ENCODE measurements around the gene TNPO3. TPM values are rescaled to one million over a fixed set of nuclear protein-coding genes. Genes with fewer than 3 reads are reported as not detected.
"Not testable (repeated sequence)": the region's sequence is repeated elsewhere in the genome, so short reads cannot be mapped to it uniquely, and the experiment has no call there.

Gene TNPO3
- total and polyA plus RNA-seq, 8 donors, result 32.5 to 40.5 (median 37.5) TPM

DNA sequence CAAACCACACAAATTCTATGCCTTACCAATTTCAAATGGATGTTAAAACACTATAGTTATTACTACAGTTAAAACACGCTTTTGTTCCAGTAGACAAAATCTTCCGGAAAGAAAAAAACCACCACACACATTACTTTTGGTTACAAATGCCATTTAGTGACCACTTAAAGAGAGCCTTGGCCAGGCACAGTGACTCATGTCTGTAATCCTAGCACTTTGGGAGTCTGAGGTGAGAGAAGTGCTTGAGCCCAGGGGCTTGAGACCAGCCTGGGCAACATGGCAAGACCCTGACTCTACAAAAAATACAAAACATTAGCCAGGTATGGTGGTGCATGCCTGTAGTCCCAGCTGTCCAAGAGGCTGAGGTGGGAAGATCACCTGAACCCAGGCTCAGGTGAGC is 7.2 kb downstream of the TNPO3 start:
- DNase-seq (no peak), ATAC-seq (peak; percentile 68)
- peaks cover 5 to 80% of the 10 kb centered on the region in 2 donors for H3K4me1 ChIP-seq
- no peak overlapping the region for H3K27ac ChIP-seq
- intact Hi-C loops (cut with DNase I), result no loop called here
- H3K4me3 ChIP-seq, result no peak overlapping the region
- H3K36me3 ChIP-seq, result no peaks in the 10 kb centered on the region
- H3K27me3 ChIP-seq, result no peaks in the 10 kb centered on the region
- no peaks in the 10 kb centered on the region for H3K9me3 ChIP-seq
- TF ChIP-seq, protein P1, sequence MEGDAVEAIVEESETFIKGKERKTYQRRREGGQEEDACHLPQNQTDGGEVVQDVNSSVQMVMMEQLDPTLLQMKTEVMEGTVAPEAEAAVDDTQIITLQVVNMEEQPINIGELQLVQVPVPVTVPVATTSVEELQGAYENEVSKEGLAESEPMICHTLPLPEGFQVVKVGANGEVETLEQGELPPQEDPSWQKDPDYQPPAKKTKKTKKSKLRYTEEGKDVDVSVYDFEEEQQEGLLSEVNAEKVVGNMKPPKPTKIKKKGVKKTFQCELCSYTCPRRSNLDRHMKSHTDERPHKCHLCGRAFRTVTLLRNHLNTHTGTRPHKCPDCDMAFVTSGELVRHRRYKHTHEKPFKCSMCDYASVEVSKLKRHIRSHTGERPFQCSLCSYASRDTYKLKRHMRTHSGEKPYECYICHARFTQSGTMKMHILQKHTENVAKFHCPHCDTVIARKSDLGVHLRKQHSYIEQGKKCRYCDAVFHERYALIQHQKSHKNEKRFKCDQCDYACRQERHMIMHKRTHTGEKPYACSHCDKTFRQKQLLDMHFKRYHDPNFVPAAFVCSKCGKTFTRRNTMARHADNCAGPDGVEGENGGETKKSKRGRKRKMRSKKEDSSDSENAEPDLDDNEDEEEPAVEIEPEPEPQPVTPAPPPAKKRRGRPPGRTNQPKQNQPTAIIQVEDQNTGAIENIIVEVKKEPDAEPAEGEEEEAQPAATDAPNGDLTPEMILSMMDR (IDR thresholded peaks at IDR 0.05), result no peak

DNA sequence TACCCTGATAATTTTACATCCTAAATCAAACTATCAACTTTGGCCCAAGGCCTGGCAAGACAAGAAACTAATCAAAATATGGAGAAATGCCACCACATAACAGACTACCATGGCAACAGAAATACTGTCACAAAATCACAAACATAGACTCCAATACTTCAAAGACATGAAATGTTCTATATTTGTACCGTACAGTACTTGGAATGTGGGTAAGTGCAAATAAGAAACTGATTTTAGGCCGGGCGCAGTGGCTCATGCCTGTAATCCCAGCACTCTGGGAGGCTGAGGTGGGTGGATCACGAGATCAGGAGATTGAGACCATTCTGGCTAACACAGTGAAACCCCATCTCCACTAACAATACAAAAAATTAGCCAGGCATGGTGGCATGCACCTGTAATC is 9.2 kb downstream of the TNPO3 start:
- TF ChIP-seq, protein P1 (IDR thresholded peaks at IDR 0.05), result no peak
- Histone ChIP-seq H3K4me3 (no peak overlapping the region), H3K9me3 (no peaks in the 10 kb centered on the region), H3K27me3 (no peaks in the 10 kb centered on the region), H3K27ac (no peak overlapping the region), H3K36me3 (no peaks in the 10 kb centered on the region), H3K4me1 (peaks cover 3 to 75% of the 10 kb centered on the region in 2 donors)
- intact Hi-C loops (cut with DNase I), result no loop called here
- peak; percentile 79 for ATAC-seq
- no peak for DNase-seq

DNA sequence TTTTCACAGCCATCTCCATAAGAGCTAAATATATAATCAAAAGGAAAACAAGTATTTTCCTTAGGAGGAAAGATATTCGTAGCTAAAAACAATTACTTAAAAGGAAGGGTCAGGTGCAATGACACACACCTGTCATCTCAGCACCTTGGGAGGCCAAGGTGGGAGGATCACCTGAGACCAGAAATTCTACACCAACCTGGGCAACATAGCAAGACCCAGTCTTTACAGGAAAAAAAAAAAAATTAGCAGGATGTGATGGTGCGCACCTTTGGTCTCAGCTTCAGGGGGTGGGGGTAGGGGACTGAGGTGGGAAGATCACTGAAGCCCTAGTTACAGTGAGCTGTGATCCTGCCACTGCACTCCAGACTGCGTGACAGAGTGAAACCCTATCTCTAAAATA is 11.9 kb downstream of the TNPO3 start:
- H3K27ac ChIP-seq, result no peak overlapping the region
- ATAC-seq (no peak), DNase-seq (no peak)
- no peak overlapping the region for H3K4me3 ChIP-seq
- H3K27me3 ChIP-seq, result no peaks in the 10 kb centered on the region
- TF ChIP-seq, protein P1 (IDR thresholded peaks at IDR 0.05), result no peak
- peaks cover 3 to 50% of the 10 kb centered on the region in 2 donors for H3K4me1 ChIP-seq
- no peaks in the 10 kb centered on the region for H3K9me3 ChIP-seq
- peaks cover 0 to 16% of the 10 kb centered on the region in 2 donors for H3K36me3 ChIP-seq
- intact Hi-C loops (cut with DNase I), result no loop called here

DNA sequence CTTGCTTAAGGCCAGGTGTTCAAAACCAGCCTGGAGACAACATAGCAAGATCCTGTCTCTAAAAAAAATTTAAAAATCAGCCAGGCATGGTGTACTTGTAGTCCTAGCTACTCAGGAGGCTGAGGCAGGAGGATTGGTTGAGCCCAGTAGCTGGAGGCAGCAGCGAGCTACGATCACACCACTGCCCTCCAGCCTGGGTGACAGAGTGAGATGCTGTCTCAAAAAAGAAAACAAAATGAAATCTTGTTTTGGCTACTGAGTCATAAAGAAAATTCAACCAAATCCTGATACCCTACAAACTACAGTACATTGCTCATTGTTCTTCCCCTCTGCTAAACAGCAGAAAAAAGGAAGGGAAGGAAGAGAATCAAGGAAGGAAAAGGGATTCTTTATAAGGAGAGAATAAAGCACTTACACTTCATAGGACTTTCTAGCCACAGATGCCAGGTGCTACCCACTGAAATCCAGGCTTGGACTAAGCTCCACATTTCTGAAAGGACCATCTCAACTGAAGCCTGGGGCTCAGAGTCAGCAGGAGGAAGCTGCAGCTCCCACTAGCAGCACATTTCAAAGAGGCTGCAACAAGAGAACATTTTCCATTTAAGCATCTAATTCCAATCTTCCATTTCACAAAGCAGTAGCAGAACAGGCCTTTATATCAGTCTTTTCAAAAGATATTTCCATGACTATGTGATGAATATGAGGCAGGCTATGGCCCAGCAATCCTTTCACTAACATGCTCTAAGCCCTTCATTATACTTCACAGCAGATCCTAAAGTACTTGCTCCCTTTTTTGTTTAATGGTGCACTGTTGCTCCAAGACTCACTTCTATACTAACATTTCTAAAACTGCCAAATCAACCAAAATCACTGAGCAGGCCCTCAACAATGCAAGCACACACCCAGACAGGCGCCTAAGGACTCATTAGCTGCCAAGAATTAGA is 13.5 kb downstream of the TNPO3 start:
- peaks cover 3 to 38% of the 10 kb centered on the region in 2 donors for H3K4me1 ChIP-seq
- no peaks in the 10 kb centered on the region for H3K27me3 ChIP-seq
- no peak overlapping the region for H3K4me3 ChIP-seq
- TF ChIP-seq, protein P1 (IDR thresholded peaks at IDR 0.05), result no peak
- DNase-seq (no peak), ATAC-seq (peak; percentile 13)
- intact Hi-C loops (cut with DNase I), result no loop called here
- H3K27ac ChIP-seq, result no peak overlapping the region
- peaks cover 0 to 26% of the 10 kb centered on the region in 2 donors for H3K36me3 ChIP-seq
- H3K9me3 ChIP-seq, result no peaks in the 10 kb centered on the region

DNA sequence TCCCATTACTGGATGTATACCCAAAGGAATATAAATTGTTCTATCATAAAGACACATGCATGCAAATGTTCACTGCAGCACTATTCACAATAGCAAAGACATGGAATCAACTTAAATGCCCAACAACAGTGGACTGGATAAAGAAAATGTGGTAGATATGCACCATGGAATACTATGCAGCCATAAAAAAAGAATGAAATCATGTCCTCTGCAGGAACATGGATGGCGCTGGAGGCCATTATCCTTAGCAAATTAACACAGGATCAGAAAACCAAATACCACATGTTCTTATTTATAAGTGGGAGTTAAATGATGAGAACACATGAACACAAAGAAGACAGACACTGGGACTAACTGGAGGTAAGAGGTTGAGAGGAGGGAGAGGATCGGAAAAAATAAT is 16.4 kb downstream of the TNPO3 start:
- H3K9me3 ChIP-seq; DNase-seq; intact Hi-C loops (cut with DNase I); H3K27me3 ChIP-seq; H3K4me3 ChIP-seq; ATAC-seq; H3K27ac ChIP-seq: not testable (repeated sequence)
- peaks cover 0 to 48% of the 10 kb centered on the region in 2 donors for H3K36me3 ChIP-seq
- H3K4me1 ChIP-seq, result peaks cover 3 to 19% of the 10 kb centered on the region in 2 donors

All from left lung (tissue), 10 donors.